NK-92 treated with Interleukin-12 subunit alpha and Interleukin-12 subunit beta, amount 100 ng/mL, for 24 hours (cell line): Measurements from ENCODE around the gene RAB37.

ENCODE experiments used
- DNase-seq: peaks from one replicate; lab custom pipeline; 2025; lab: John Stamatoyannopoulos, UW

The RAB37 gene

DNA sequence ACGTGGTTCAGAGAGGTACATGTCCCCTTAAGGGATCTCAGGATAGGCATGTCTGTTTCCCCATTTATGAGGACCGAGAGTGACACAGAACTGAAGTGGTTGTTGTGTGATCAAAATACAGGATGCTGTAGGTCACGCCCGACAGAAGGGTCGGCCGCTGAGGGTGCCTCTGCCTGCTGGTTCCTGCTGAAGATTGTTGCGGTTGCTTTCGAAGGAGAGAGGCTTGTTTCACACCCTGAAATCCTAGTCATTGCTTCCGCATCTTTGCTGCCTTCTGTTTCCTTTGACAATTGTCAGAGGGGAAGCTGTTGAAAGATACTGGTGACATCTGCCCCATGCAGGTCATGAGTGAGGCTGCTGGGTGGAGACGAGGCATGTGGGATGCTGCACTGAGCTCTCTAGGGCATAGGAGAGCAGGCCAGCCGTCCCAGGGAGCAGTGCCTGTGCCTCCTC, 42.9 kb downstream of the RAB37 start:
- DNase-seq, result no peak

GRCh38 chr17:74780443-74781238, 43.6 kb downstream of the RAB37 start:
- DNase-seq, result no peak

DNA sequence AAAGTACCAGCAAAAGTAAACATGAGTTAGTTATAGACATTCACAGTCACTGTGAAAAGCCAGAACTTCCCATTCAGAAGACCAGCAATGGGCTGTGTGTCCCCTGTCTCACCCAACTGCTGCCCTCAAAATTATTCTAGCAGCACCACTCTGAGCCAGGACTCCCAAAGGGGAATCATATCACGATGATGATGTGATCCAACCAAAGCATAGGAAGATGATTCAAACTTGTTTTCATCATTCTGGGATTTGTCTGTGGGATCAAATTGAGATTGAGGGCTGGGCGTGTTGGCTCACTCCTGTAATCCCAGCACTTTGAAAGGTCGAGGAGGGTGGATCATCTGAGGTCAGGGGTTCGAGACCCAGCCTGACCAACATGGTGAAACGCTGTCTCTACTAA, 45.5 kb downstream of the RAB37 start:
- DNase-seq, result no peak

DNA sequence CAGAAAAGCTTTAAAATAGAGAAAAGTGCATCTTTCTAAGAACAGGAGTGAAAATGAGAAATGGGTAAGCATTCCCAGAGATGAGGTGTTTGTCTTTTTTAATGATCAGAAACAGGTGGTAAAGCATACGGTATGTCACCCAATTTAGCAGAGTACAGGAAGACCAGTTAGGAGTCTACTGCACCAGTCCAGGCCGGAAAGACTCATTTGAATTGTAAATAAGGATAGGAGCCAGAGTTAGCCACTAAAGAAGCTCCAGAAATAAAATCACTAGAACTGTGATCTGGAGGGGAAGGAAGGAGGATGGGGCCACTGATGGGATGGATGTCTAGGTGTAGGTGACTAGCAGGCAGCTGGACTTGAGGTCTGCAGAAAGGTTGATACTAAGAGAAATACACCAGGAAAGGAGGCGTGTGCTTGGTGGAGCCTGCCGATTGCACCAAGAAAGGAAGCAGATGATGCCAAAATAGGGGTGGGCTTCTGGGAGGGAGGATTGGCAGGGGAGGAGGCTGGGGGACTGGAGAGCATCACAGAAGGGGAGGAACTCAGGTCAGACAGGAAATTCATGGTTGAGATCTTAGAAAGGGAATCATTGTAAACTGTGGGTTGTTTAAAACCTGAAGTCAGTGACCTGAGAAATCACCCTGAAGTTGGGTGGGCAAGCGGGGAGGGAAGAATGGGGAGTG, 47.2 kb downstream of the RAB37 start:
- no peak for DNase-seq

DNA sequence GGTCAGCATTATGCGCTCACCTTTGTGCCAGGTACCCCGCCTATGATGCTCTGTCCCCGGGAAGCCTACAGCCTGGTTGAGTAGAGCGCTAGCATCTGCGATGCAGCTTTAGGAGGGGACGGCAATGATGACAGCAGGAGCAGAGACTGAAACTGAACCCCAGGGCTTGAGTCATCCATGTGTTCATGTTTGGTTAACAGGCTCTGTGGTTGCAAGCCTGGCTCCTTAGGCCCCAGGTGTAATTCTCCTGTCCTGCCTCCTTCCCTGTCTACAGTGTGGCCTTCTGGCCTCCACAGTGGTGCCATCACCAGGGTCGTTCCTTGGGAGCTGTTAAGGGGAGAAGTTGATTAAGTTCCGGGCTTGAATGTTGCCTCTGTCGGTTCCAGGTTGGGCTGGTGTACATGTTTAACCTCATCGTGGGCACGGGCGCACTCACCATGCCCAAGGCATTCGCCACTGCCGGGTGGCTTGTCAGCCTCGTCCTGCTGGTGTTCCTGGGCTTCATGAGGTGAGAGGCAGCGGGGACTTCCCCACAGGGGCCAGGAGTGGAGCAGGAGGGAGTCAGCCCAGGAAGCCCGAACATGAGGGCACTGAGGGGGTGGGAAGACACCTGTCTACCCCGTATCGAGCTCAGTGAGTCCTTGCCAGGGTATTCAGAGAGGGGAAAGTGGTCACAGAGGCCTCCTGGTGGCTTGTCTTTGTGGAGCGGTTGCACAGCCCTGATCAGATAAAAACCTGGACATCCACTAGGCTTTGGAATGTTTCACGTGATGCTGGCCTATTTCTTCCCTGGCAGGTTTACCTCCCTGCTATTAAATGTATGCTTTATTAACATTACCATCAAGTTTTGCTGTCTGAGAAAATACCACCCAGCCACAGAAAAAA, 48.3 kb downstream of the RAB37 start:
- DNase-seq, result no peak

DNA sequence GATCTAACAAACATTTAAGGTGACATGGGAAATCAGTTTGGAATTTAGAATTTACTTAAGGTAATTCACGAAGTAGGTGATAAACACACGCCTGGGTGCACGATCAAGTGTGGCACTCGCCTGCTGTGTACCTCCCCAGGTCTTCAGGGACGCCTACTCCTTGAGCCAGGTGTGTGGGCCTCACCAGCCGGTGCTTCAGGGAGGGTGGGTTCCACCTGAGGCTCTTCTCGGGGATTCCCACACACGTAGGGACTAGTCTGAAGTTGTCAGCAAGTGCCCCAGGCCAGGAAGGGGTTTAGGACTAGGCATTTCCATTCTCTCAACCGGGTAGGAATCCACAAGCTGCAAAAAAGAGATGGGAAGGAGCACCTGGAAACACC, 48.9 kb downstream of the RAB37 start:
- no peak for DNase-seq

GRCh38 chr17:74786431-74787055, 49.5 kb downstream of the RAB37 start:
- no peak for DNase-seq

- DNase-seq, result no peak
These were observed 53.4 kb downstream of the RAB37 start for GRCh38 chr17:74790161-74791058.

GRCh38 chr17:74792586-74793105, 55.6 kb downstream of the RAB37 start:
- no peak for DNase-seq

DNA sequence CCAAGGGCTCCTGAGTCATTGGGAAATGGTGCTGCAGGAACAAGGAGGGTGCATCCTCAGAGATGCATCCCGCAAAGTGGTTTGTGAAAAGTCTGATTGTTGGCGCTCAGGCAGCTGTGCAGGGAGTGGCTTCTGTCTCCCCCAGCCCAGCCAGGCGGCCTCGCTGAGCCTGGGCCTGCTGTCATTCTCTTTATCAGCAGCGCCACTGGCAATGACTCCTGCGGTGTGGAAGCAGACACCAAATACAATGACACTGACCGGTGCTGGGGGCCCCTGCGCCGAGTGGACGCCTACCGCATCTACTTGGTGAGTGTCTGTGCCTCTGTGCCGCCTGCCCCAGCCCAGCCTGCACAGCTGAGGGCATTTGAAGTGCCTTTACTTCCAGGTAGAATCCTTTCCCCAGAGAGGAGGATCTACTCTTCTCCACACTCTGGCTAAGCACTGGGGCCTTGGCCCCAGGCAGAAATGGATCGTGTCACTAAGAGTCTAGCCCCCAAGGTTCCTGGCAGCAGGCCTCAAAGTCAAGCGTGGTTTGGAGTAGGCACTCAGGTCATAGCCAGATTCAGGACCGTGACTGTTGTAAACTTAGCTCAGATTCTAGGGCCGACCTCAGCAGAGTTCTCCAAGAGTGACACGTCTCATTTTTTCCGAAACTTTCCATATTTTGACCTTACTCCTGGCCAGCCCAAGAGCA, 58.4 kb downstream of the RAB37 start:
- DNase-seq, result no peak

GRCh38 chr17:74796211-74796610, 59.2 kb downstream of the RAB37 start:
- no peak for DNase-seq

- no peak for DNase-seq
These were observed 59.8 kb downstream of the RAB37 start for GRCh38 chr17:74796866-74797265.
